Breast epithelium (tissue), 4 donors: ENCODE data around the gene ITGAE. TPM values are rescaled to one million over a fixed set of nuclear protein-coding genes. Genes with fewer than 3 reads are reported as not detected.

Source experiments
- DNase-seq, 2 donors: peaks; one replicate each; pipeline ENCODE4 v3.0.0-alpha.2; 2019; ENCODE audit warnings: low spot score in 2 of 2
- H3K27ac ChIP-seq, 2 donors: fragments of 200-600 bp; sonication (generic) in 1 of 2; one replicate each; pipeline ENCODE4 v1.5.1; 2016 to 2019; ENCODE audit warnings: mild to moderate bottlenecking in 1 of 2
- H3K27me3 ChIP-seq, 2 donors: fragments of 200-600 bp; sonication (generic) in 1 of 2; one replicate each; pipeline versions ENCODE4 v1.5.1 to v1.6.0; 2017 to 2019; ENCODE audit warnings: control low read depth in 1 of 2, mild to moderate bottlenecking in 1 of 2
- H3K36me3 ChIP-seq: fragments of 200-600 bp; one replicate; pipeline ENCODE4 v1.5.1; 2019
- H3K4me1 ChIP-seq, 2 donors: fragments of 200-600 bp; sonication (generic); one replicate each; pipeline ENCODE4 v1.5.1; 2016 to 2019; ENCODE audit warnings: control low read depth in 1 of 2
- H3K4me3 ChIP-seq, 3 donors: fragments of 200-600 bp; sonication (generic); 1 replicate in 2 of 3; 2 replicates in 1 of 3; pipeline ENCODE4 v1.5.1; 2016 to 2019; ENCODE audit warnings: mild to moderate bottlenecking in 3 of 3, moderate library complexity in 2 of 3
- H3K9me3 ChIP-seq, 2 donors: fragments of 200-600 bp; sonication (generic) in 1 of 2; one replicate each; pipeline ENCODE4 v1.5.1; 2016 to 2019; ENCODE audit warnings: control low read depth in 1 of 2
- CTCF ChIP-seq, 3 donors: fragments of 450-650 bp; IDR thresholded peaks; one replicate each; pipeline ENCODE4 v1.5.1; 2016 to 2017; ENCODE audit warnings: antibody characterized with exemption in 3 of 3, mild to moderate bottlenecking in 3 of 3, moderate library complexity in 3 of 3
- POLR2A ChIP-seq: fragments of 450-650 bp; IDR thresholded peaks from one replicate; pipeline ENCODE4 v1.6.1; 2016; ENCODE audit warnings: antibody characterized with exemption, mild to moderate bottlenecking, moderate library complexity
- POLR2AphosphoS5 ChIP-seq, 3 donors: sonication (generic); formaldehyde crosslinking; IDR thresholded peaks; one replicate each; pipeline ENCODE4 v1.6.1; 2017; ENCODE audit warnings: antibody characterized with exemption in 3 of 3
- intact Hi-C: fragments of 100-400 bp; cut with DNase I; formaldehyde crosslinking; loops from one replicate; pipeline ENCODE4 v1.15.1; 2023; ENCODE audit warnings: low total_unique reads
- total RNA-seq, 3 donors: library from RNA; depleted of rRNA; stranded (reverse); fragments of >200 nt; gene quantifications; one replicate each; pipeline ENCODE4 v1.1.0, GENCODE V29; 2016

ITGAE gene
- total RNA-seq, 3 donors from 2014 or later, result 26.5 to 31.2 (median 27.1) TPM

GRCh38 chr17:3780986-3781385 lies 20.0 kb downstream of the ITGAE start:
- Histone ChIP-seq H3K36me3 (no peaks in the 10 kb centered on the region), H3K27ac (no peak overlapping the region), H3K9me3 (no peaks in the 10 kb centered on the region), H3K4me1 (no peaks in the 10 kb centered on the region), H3K27me3 (no peaks in the 10 kb centered on the region), H3K4me3 (no peak overlapping the region)
- no peak for DNase-seq
- TF ChIP-seq POLR2A, result no peak
- no peak for TF ChIP-seq CTCF (IDR thresholded peaks at IDR 0.05)
- intact Hi-C loops, result no loop called here

GRCh38 chr17:3777366-3778120 lies 23.4 kb downstream of the ITGAE start:
- no peaks in the 10 kb centered on the region for H3K4me1 ChIP-seq
- H3K9me3 ChIP-seq, result no peaks in the 10 kb centered on the region
- DNase-seq, result no peak
- intact Hi-C loops, result no loop called here
- H3K27ac ChIP-seq, result no peak overlapping the region
- H3K27me3 ChIP-seq, result no peaks in the 10 kb centered on the region
- H3K36me3 ChIP-seq, result no peaks in the 10 kb centered on the region
- TF ChIP-seq CTCF (IDR thresholded peaks at IDR 0.05) (no peak), POLR2A (no peak), POLR2AphosphoS5 (IDR thresholded peaks at IDR 0.05) (no peak)
- H3K4me3 ChIP-seq, result no peak overlapping the region

- intact Hi-C loops, result no loop called here
- Histone ChIP-seq H3K4me1 (no peaks in the 10 kb centered on the region), H3K9me3 (no peaks in the 10 kb centered on the region), H3K36me3 (no peaks in the 10 kb centered on the region), H3K27me3 (no peaks in the 10 kb centered on the region), H3K4me3 (no peak overlapping the region), H3K27ac (no peak overlapping the region)
- DNase-seq, result no peak
- TF ChIP-seq POLR2A (no peak), CTCF (IDR thresholded peaks at IDR 0.05) (no peak), POLR2AphosphoS5 (IDR thresholded peaks at IDR 0.05) (no peak)
These were observed 27.0 kb downstream of the ITGAE start for GRCh38 chr17:3773966-3774365.

GRCh38 chr17:3773511-3773910 lies 27.5 kb downstream of the ITGAE start:
- H3K4me1 ChIP-seq, result no peaks in the 10 kb centered on the region
- no peaks in the 10 kb centered on the region for H3K27me3 ChIP-seq
- no peaks in the 10 kb centered on the region for H3K9me3 ChIP-seq
- no peak overlapping the region for H3K4me3 ChIP-seq
- intact Hi-C loops, result no loop called here
- no peak overlapping the region for H3K27ac ChIP-seq
- DNase-seq, result no peak
- TF ChIP-seq POLR2A, result no peak
- TF ChIP-seq CTCF (IDR thresholded peaks at IDR 0.05), result no peak
- TF ChIP-seq POLR2AphosphoS5 (IDR thresholded peaks at IDR 0.05), result no peak
- no peaks in the 10 kb centered on the region for H3K36me3 ChIP-seq

- Histone ChIP-seq H3K9me3 (no peaks in the 10 kb centered on the region), H3K4me3 (no peak overlapping the region), H3K36me3 (no peaks in the 10 kb centered on the region), H3K4me1 (no peaks in the 10 kb centered on the region), H3K27me3 (no peaks in the 10 kb centered on the region), H3K27ac (no peak overlapping the region)
- DNase-seq, result no peak
- TF ChIP-seq POLR2AphosphoS5 (IDR thresholded peaks at IDR 0.05) (no peak), CTCF (IDR thresholded peaks at IDR 0.05) (no peak), POLR2A (no peak)
- intact Hi-C loops, result no loop called here
These were observed 28.2 kb downstream of the ITGAE start for GRCh38 chr17:3772764-3773163.
